Coronary artery (tissue), 2 donors: ENCODE results near the gene ASB4.

Experiments used
- DNase-seq: peaks from one replicate; pipeline ENCODE4 v3.0.0-alpha.2; 2017; ENCODE audit warnings: low spot score
- H3K27ac ChIP-seq, 2 donors: fragments of 200-600 bp; sonication (generic); one replicate each; pipeline ENCODE4 v1.5.1; 2016 to 2019
- H3K4me3 ChIP-seq: fragments of 200-600 bp; sonication (generic); 2 replicates; pipeline ENCODE4 v1.5.1; 2016; ENCODE audit warnings: mild to moderate bottlenecking, moderate library complexity
- CTCF ChIP-seq: fragments of 200-600 bp; sonication (generic); IDR thresholded peaks from one replicate; pipeline ENCODE4 v1.5.1; 2019; ENCODE audit warnings: antibody characterized with exemption

Gene ASB4

DNA sequence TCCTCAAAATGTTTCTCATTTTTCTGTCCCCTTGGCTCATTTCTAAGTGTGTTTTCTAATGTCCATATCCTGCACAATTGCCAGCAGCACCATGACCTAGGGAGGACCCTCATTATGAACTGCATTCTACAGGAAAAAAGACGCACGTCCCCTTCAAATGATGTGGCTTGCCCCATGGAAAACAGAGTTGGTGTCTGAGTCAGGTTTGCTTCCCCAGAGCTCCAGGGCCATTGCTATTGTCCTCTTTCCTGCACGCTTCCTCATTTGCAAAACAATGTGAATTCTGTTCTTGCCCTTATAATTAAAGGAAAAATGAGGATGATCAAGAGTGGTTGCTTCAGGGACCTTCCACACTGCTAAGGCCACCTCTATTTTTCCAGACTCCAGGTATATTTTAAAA, 14.7 kb upstream of the ASB4 start:
- TF ChIP-seq CTCF: no peak
- H3K4me3 ChIP-seq: no peak overlapping the region
- DNase-seq: no peak
- H3K27ac ChIP-seq: no peak overlapping the region

DNA sequence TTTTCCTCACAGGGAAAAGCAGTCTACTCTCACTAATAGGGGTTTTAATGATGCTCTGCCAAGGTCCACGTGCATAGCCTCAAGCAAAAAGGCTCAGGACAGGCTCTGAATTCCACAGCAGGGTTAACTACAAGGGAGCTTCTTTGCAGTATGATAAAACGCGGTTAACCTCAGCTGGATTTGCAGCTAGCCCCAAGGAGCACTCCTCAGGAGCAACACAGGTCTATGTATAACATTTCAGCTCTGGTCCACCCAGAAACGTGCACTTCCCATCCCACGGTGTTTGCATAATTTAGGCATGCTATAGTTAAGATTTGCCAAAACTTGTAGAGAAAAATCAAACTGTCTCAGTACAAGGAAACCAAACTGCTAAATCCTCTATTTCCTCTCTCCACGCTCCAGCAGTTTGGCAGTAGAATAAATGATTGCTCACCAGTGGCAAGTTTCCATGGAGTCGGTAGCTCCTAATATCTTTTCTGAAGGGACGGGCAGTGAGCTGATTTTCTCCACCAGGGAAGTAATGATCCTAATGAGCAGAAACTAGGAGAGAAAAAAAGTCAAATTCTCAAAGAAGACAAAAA, 13.1 kb upstream of the ASB4 start:
- TF ChIP-seq CTCF: no peak
- no peak overlapping the region for H3K4me3 ChIP-seq
- H3K27ac ChIP-seq: no peak overlapping the region
- no peak for DNase-seq

- H3K27ac ChIP-seq: no peak overlapping the region
- no peak for DNase-seq
- no peak for TF ChIP-seq CTCF
- no peak overlapping the region for H3K4me3 ChIP-seq
Measured at GRCh38 chr7:95473276-95473985, 12.3 kb upstream of the ASB4 start.

GRCh38 chr7:95476072-95476847, 9.5 kb upstream of the ASB4 start:
- no peak for DNase-seq
- H3K4me3 ChIP-seq: peak overlapping the region; percentile 15
- no peak for TF ChIP-seq CTCF
- no peak overlapping the region for H3K27ac ChIP-seq

- DNase-seq: no peak
- no peak overlapping the region for H3K27ac ChIP-seq
Measured at GRCh38 chr7:95476904-95477594, 8.7 kb upstream of the ASB4 start.

More at GRCh38 chr7:95476904-95477594, 8.7 kb upstream of the ASB4 start:
- peak; percentile 34 for TF ChIP-seq CTCF
- H3K4me3 ChIP-seq: peak overlapping the region; percentile 15
